Panc1 (cell line): ENCODE results near the gene GATD1.

Experiments
- POLR2AphosphoS5 ChIP-seq: IDR thresholded peaks from 2 replicates; pipeline ENCODE4 v1.6.1; 2012; ENCODE audit warnings: mild to moderate bottlenecking, low read depth, low read length, moderate library complexity
- SIN3A ChIP-seq: IDR thresholded peaks from 2 replicates; pipeline ENCODE4 v1.6.1; 2012; ENCODE audit warnings: low read depth, mild to moderate bottlenecking, low read length, moderate library complexity, borderline replicate concordance; ENCODE audit not compliant: insufficient read depth
- TF ChIP-seq, protein P1 (sequence below): fragments of 450-650 bp; IDR thresholded peaks from 2 replicates; pipeline ENCODE4 v1.5.1; 2017; ENCODE audit warnings: mild to moderate bottlenecking
- TF ChIP-seq, protein P2 (sequence below), 2 experiments: IDR thresholded peaks; 2 replicates each; pipeline ENCODE4 v1.6.1; 2011 to 2012; ENCODE audit warnings: low read depth in 2 of 2, control low read depth in 1 of 2, low read length in 1 of 2, mild to moderate bottlenecking in 1 of 2, moderate library complexity in 1 of 2; ENCODE audit not compliant: insufficient read depth in 1 of 2

DNA sequence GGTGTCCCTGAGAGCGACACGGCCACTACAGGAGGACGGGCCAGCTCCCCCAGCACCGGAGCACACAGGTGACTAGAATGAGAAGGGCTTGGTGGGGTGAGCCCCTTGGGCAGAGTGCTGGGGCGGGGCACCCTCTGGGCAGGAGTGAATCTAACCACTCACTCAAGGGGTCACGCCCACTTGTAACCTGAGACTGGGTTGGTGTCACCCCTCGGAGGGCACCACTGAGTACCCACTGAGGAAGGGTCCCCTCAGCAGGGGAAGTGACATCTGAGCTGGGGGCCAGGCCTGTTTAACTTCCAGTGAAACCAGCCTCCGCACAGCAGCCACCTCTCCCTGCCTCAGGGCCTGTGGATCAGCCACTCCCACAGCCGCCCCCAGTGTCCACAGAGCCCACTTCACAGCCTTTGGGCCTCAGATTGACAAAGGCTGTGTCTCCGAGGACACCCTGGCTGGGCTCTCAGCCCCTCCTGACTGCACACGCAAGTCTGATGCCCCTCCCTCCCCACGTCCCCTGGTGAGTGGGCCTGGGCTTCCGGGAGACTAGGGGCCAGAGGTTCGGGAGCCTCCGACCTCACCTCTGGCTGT lies 5.6 kb downstream of the GATD1 start:
- TF ChIP-seq, protein P1, sequence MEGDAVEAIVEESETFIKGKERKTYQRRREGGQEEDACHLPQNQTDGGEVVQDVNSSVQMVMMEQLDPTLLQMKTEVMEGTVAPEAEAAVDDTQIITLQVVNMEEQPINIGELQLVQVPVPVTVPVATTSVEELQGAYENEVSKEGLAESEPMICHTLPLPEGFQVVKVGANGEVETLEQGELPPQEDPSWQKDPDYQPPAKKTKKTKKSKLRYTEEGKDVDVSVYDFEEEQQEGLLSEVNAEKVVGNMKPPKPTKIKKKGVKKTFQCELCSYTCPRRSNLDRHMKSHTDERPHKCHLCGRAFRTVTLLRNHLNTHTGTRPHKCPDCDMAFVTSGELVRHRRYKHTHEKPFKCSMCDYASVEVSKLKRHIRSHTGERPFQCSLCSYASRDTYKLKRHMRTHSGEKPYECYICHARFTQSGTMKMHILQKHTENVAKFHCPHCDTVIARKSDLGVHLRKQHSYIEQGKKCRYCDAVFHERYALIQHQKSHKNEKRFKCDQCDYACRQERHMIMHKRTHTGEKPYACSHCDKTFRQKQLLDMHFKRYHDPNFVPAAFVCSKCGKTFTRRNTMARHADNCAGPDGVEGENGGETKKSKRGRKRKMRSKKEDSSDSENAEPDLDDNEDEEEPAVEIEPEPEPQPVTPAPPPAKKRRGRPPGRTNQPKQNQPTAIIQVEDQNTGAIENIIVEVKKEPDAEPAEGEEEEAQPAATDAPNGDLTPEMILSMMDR = no peak
- no peak for TF ChIP-seq POLR2AphosphoS5
- TF ChIP-seq, protein P2, sequence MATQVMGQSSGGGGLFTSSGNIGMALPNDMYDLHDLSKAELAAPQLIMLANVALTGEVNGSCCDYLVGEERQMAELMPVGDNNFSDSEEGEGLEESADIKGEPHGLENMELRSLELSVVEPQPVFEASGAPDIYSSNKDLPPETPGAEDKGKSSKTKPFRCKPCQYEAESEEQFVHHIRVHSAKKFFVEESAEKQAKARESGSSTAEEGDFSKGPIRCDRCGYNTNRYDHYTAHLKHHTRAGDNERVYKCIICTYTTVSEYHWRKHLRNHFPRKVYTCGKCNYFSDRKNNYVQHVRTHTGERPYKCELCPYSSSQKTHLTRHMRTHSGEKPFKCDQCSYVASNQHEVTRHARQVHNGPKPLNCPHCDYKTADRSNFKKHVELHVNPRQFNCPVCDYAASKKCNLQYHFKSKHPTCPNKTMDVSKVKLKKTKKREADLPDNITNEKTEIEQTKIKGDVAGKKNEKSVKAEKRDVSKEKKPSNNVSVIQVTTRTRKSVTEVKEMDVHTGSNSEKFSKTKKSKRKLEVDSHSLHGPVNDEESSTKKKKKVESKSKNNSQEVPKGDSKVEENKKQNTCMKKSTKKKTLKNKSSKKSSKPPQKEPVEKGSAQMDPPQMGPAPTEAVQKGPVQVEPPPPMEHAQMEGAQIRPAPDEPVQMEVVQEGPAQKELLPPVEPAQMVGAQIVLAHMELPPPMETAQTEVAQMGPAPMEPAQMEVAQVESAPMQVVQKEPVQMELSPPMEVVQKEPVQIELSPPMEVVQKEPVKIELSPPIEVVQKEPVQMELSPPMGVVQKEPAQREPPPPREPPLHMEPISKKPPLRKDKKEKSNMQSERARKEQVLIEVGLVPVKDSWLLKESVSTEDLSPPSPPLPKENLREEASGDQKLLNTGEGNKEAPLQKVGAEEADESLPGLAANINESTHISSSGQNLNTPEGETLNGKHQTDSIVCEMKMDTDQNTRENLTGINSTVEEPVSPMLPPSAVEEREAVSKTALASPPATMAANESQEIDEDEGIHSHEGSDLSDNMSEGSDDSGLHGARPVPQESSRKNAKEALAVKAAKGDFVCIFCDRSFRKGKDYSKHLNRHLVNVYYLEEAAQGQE (IDR thresholded peaks at IDR 0.05; ENCODE audit: insufficient read depth in 1 of 2, low read depth in 2 of 2, low read length in 1 of 2) = no peak
- TF ChIP-seq SIN3A = no peak
